SK-N-MC (cell line): ENCODE data around the gene CBL.

Source experiments
- EZH2 ChIP-seq: fragments of 200-600 bp; sonication (generic); IDR thresholded peaks from one replicate; pipeline ENCODE4 v1.6.1; 2017; ENCODE audit warnings: antibody characterized with exemption
- FOXP2 ChIP-seq: optimal IDR thresholded peaks from 2 replicates; pipeline ENCODE3; 2011; ENCODE audit warnings: mild to moderate bottlenecking, moderate library complexity; ENCODE audit not compliant: insufficient read depth; ENCODE audit errors: extremely low read length, control extremely low read depth
- POLR2AphosphoS5 ChIP-seq: IDR thresholded peaks from 2 replicates; pipeline ENCODE4 v1.6.1; 2012; ENCODE audit warnings: mild to moderate bottlenecking, low read depth, low read length, borderline replicate concordance

DNA sequence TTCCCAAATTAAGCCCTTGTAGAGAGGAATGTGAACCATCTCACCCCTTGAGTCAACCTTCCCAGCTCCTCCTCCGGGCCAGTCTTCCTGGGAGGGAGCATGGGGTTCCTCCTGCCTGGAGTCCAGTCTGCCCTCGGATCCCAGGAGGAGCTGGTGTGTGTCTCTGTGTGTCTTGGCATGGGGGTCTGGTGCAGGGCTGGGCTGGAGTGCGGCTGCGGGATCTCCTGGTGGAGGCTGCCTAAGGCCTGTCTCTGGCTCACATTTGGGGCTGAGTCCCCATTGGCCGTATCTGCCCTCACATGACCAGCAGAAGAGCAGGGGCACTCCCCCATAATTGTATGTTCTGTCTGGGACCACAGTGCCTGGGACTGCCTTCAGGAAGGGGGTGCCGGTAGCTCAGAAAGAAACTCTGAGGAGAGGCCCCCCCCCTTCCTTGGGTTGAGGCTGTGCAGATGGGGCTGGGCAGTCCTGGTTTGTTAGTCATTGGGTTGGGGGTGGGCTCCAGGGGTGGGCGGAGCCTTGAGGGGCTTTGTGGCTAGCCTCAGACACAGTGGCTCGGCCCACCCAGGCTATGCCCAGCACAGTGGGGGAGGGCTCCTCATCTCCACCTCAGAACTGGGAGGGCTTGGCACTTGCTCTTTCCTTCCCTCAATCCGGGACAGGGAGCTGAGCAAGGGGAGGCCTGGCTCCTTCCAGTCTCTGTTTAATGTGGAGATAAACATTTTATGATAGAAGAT, 131.6 kb downstream of the CBL start:
- no peak for TF ChIP-seq EZH2
- no peak for TF ChIP-seq POLR2AphosphoS5
- no peak for TF ChIP-seq FOXP2
